ENCODE results near the gene EXOSC9.

EXOSC9 gene

GRCh38 chr4:121827853-121828252 is 26.7 kb downstream of the EXOSC9 start:
- no peak for DNase-seq

GRCh38 chr4:121829511-121829910 is 28.4 kb downstream of the EXOSC9 start:
- no peak for DNase-seq

- no peak for DNase-seq
Observed at GRCh38 chr4:121838136-121838535, 37.0 kb downstream of the EXOSC9 start.

GRCh38 chr4:121842862-121843261 is 41.7 kb downstream of the EXOSC9 start:
- no peak for DNase-seq

- DNase-seq, result no peak
Observed at GRCh38 chr4:121846662-121847061, 45.5 kb downstream of the EXOSC9 start.

GRCh38 chr4:121851354-121851753 is 50.2 kb downstream of the EXOSC9 start:
- DNase-seq, result no peak

GRCh38 chr4:121860121-121860520 is 59.0 kb downstream of the EXOSC9 start:
- no peak for DNase-seq

GRCh38 chr4:121861426-121861825 is 60.3 kb downstream of the EXOSC9 start:
- DNase-seq, result no peak

- no peak for DNase-seq
Observed at GRCh38 chr4:121863799-121864198, 62.7 kb downstream of the EXOSC9 start.
